Mesodermal cell (in vitro differentiated cells): Measurements from ENCODE around the gene SKAP1.

Experiments used
- H3K27ac ChIP-seq: 2 replicates; pipeline ENCODE4 v1.7.0; 2013; ENCODE audit warnings: mild to moderate bottlenecking, low read depth, low read length, moderate library complexity; ENCODE audit not compliant: severe bottlenecking
- H3K36me3 ChIP-seq: 2 replicates; pipeline ENCODE4 v1.7.1; 2013; ENCODE audit warnings: mild to moderate bottlenecking, low read length, moderate library complexity; ENCODE audit not compliant: control insufficient read depth, insufficient read depth
- H3K4me1 ChIP-seq: one replicate; pipeline ENCODE4 v1.7.1; 2013; ENCODE audit warnings: mild to moderate bottlenecking, low read length; ENCODE audit not compliant: insufficient read depth, control insufficient read depth, poor library complexity, severe bottlenecking
- H3K4me3 ChIP-seq: 2 replicates; pipeline ENCODE4 v1.7.0; 2013; ENCODE audit warnings: low read length, control low read depth, mild to moderate bottlenecking; ENCODE audit not compliant: insufficient read depth, poor library complexity, severe bottlenecking; ENCODE audit errors: extremely low read depth
- H3K9me3 ChIP-seq: 2 replicates; pipeline ENCODE4 v1.7.1; 2013; ENCODE audit warnings: mild to moderate bottlenecking, low read length, moderate library complexity; ENCODE audit not compliant: control insufficient read depth
- WGBS, 2 experiments: methylation state at CpG; one replicate each; pipeline ENCODE4 v1.1.5; 2013; ENCODE audit warnings: missing lambda C conversion rate in 2 of 2; ENCODE audit not compliant: insufficient coverage in 2 of 2; 5-methylcytosine and 5-hydroxymethylcytosine counted together

The SKAP1 gene

DNA sequence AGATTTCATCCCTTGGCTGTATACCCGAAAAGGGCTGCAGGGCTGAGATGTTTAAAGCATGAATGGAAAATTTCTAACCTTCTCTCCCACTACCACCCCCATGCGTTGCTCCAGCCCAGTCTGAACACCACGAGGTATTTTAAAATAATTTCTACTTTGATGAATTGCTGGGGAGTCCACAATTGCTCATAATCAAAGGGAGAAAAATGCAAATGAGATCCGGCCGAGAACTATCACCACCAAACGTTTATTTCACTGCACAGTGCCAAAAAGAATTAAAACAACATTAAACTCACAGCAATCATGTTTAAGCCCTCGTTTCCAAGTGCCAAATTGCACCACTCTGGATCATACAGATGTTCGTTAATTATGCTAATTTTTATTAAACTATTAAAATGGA, 285.8 kb downstream of the SKAP1 start:
- no peak overlapping the region for H3K4me3 ChIP-seq
- no peaks in the 10 kb centered on the region for H3K36me3 ChIP-seq
- WGBS, 2 experiments: 60% methylated on average over 1 of the region's 8 CpGs; no CpG with 5 or more reads in 1 of the 2 experiments
- no peak overlapping the region for H3K27ac ChIP-seq
- peaks cover 6% of the 10 kb centered on the region for H3K4me1 ChIP-seq
- no peaks in the 10 kb centered on the region for H3K9me3 ChIP-seq

DNA sequence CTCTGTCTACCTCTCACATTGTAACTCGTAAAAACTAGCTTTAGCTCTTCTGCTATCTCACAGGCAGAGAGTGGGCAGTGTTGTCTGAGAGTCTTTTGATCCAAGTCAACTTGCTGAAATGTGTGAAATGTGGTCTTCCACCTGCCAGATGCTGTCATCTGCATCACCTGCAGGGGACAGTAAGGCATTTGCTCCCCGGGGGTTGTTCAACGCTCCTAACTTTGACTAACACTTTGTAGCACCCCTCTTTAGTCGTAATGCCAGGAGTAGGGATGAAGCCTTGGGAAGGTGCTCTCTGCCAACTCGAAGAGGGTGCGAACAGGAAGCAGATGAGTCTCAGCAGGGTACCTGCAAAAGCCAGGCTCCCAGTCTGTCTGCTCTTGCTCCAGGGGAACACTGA, 286.4 kb downstream of the SKAP1 start:
- Histone ChIP-seq H3K9me3 (no peaks in the 10 kb centered on the region), H3K4me1 (peaks cover 6% of the 10 kb centered on the region), H3K36me3 (no peaks in the 10 kb centered on the region), H3K27ac (no peak overlapping the region), H3K4me3 (no peak overlapping the region)
- WGBS, 2 experiments: 59 to 65% methylated on average over 4 of the region's 6 CpGs

DNA sequence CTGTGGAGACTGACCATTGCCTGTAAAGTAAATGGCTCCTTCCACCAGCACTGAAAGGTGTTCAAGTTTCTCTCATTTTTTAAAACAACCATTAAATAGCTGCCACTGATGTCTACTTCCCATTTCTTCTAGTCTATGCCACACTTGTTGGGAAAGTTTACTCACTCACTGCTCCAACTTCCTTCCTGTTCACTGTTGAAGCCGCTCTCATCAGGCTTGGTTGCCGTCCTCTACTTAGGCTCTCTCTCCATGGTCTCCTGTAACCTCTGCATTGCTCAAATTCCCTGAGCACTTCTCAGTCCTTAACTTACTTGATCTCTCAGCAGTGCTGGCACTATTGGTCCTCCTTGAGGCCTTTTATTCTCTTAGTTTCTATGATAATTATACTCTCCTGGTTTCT, 290.1 kb downstream of the SKAP1 start:
- Histone ChIP-seq H3K4me3 (no peak overlapping the region), H3K36me3 (no peaks in the 10 kb centered on the region), H3K27ac (peak overlapping the region; percentile 57), H3K9me3 (no peaks in the 10 kb centered on the region), H3K4me1 (peaks cover 6% of the 10 kb centered on the region)
- WGBS, 2 experiments: 79 to 86% methylated on average over 2 of the region's 2 CpGs

DNA sequence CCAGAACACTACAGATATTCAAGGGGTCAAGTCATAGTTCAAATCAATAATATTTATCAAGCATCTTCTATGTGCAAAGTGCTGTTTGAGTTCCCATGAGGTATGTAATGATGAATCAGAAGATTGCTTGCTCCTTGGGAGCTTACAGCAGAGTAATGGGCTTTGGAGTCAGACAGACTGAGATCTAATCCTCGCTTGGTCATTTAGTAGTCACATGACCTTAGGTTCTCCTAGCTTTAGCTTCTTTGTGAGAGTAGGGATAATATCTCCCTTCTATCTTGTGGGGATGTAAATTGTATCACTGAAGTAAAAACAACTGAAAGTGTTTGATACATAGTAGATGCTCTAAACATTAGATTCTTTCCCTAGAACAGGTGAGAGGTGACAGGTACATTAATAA, 292.4 kb downstream of the SKAP1 start:
- H3K9me3 ChIP-seq: no peaks in the 10 kb centered on the region
- H3K4me3 ChIP-seq: no peak overlapping the region
- peaks cover 6% of the 10 kb centered on the region for H3K4me1 ChIP-seq
- WGBS, 2 experiments: 100% methylated on average over 1 of the region's 1 CpG; no CpG with 5 or more reads in 1 of the 2 experiments
- no peak overlapping the region for H3K27ac ChIP-seq
- H3K36me3 ChIP-seq: no peaks in the 10 kb centered on the region

GRCh38 chr17:48134912-48135480, 295.0 kb downstream of the SKAP1 start:
- Histone ChIP-seq H3K4me1 (peaks cover 1% of the 10 kb centered on the region), H3K9me3 (no peaks in the 10 kb centered on the region), H3K27ac (no peak overlapping the region), H3K36me3 (no peaks in the 10 kb centered on the region), H3K4me3 (no peak overlapping the region)
- WGBS, 2 experiments: 100% methylated on average over 1 of the region's 3 CpGs

DNA sequence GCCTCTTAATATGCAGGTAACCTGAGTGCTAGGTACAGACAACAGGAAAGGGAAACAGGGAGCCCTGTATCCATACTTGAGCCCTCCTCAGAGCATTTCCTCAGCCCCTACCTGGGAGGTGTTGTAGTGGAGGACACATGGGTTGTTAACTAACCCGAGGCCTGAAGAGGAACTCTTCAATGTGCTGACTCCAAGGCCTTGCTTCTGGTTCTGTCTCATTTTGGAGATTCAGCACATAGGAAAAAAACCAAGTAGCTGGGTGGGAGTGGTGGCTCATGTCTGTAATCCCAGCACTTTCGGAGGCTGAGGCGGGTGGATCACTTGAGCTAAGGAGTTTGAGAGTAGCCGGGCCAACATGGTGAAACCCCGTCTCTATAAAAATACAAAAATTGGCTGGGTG, 297.6 kb downstream of the SKAP1 start:
- H3K4me1 ChIP-seq: peaks cover 3% of the 10 kb centered on the region
- 92 to 94% methylated on average over 3 to 5 of the region's 5 CpGs for WGBS, 2 experiments

DNA sequence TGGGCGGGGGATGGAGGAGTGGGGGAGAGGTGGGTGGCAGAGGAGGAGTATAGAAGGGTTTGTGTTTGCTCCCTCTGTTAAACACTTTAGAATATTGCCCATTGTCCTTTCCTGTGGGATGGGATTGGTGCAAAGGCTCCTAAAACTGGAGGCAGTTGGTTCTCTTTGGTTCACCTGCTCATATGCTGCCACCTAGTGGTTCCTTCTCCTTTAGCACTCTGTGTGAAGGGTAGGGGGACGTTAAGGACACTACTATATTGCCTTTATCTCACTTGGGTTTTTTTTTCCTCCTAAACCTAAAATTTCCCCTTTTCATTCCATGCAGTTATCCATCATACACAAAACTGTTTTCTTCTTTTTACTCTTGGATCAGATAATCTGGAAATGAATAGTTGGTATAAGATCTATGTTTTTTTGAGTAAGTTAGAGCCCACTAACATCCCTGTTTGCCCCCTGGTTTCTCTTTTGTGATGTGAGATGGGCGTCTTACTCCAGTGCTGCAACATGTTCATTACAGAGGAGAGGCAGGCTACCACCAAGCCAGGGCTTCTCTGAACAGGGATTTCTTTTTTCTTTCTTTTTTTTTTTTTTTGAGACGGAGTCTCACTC, 298.7 kb downstream of the SKAP1 start:
- Histone ChIP-seq H3K4me1 (peaks cover 5% of the 10 kb centered on the region), H3K36me3 (no peaks in the 10 kb centered on the region), H3K4me3 (no peak overlapping the region), H3K9me3 (no peaks in the 10 kb centered on the region), H3K27ac (no peak overlapping the region)
- 69 to 83% methylated on average over 1 to 2 of the region's 4 CpGs for WGBS, 2 experiments

More for the DNA sequence above, 297.6 kb downstream of the SKAP1 start:
- no peak overlapping the region for H3K4me3 ChIP-seq
- no peaks in the 10 kb centered on the region for H3K36me3 ChIP-seq
- no peaks in the 10 kb centered on the region for H3K9me3 ChIP-seq
- H3K27ac ChIP-seq: no peak overlapping the region

- Histone ChIP-seq H3K9me3 (no peaks in the 10 kb centered on the region), H3K27ac (no peak overlapping the region), H3K4me3 (no peak overlapping the region), H3K36me3 (peaks cover 7% of the 10 kb centered on the region), H3K4me1 (peaks cover 5% of the 10 kb centered on the region)
- WGBS, 2 experiments: 44 to 100% methylated on average over 1 to 2 of the region's 5 CpGs
Observed at GRCh38 chr17:48129981-48130380, 300.0 kb downstream of the SKAP1 start.

GRCh38 chr17:48128400-48128799, 301.6 kb downstream of the SKAP1 start:
- H3K4me3 ChIP-seq: no peak overlapping the region
- no peak overlapping the region for H3K27ac ChIP-seq
- H3K36me3 ChIP-seq: peaks cover 17% of the 10 kb centered on the region
- WGBS, 2 experiments: 60 to 88% methylated on average over 1 of the region's 5 CpGs
- H3K4me1 ChIP-seq: peaks cover 5% of the 10 kb centered on the region
- H3K9me3 ChIP-seq: no peaks in the 10 kb centered on the region

DNA sequence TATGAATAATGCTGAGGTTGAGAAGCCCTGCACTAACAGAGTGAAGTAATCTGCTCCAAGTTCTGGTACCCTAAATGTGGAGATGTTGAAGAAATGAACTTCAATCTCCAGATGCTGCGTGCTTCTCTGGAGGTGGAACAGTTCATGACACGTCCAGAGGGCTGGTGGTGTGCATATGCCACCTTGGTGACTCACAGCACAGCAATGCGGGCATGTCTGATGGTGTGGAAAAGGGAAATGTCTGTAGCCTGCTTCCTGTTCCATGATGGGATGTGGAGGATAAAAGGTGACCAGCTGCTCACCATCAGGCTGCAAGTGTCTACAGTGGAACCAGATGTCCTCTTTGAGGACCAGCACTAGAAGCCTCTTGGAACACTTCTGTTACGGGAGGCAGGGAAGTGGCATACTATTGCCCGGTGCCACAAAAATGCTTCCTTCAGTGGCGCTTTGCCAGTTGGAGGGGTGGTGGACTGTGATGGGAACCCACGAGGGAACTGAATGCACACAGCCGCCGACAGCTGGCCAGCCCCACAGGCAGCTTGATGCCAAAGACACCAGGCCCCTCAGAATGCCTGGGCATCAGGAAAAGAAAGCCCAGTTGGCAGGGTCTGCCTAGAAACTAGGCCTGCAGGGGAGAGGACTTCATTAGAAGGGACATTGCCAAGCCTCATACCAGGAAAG, 302.5 kb downstream of the SKAP1 start:
- Histone ChIP-seq H3K4me3 (no peak overlapping the region), H3K4me1 (peaks cover 5% of the 10 kb centered on the region), H3K9me3 (no peaks in the 10 kb centered on the region), H3K36me3 (peaks cover 20% of the 10 kb centered on the region), H3K27ac (no peak overlapping the region)
- WGBS, 2 experiments: 94 to 95% methylated on average over 9 of the region's 9 CpGs

GRCh38 chr17:48126532-48126850, 303.5 kb downstream of the SKAP1 start:
- Histone ChIP-seq H3K9me3 (no peaks in the 10 kb centered on the region), H3K4me1 (peaks cover 5% of the 10 kb centered on the region), H3K27ac (no peak overlapping the region), H3K36me3 (peaks cover 30% of the 10 kb centered on the region), H3K4me3 (no peak overlapping the region)
- 91 to 97% methylated on average over 6 to 7 of the region's 7 CpGs for WGBS, 2 experiments
